GM23338 (cell line): ENCODE measurements around the gene ABR. TPM values are rescaled to one million over a fixed set of nuclear protein-coding genes. Genes with fewer than 3 reads are reported as not detected.
"Not testable (repeated sequence)": the region's sequence is repeated elsewhere in the genome, so short reads cannot be mapped to it uniquely, and the experiment has no call there.

Source experiments
- ATAC-seq: fragments of 200-7000 bp; cut with Tn5 transposase; 3 replicates; pipeline ENCODE4 v1.9.1; 2020
- DNase-seq: peaks from one replicate; pipeline ENCODE4 v3.0.0-alpha.2; 2015; ENCODE audit warnings: low spot score
- H2AFZ ChIP-seq: fragments of 200-600 bp; sonication (generic); 2 replicates; pipeline ENCODE4 v1.8.0; 2016; ENCODE audit warnings: antibody characterized with exemption, mild to moderate bottlenecking, moderate library complexity
- H3F3A ChIP-seq: fragments of 200-600 bp; sonication (generic); replicated peaks from 2 replicates; pipeline ENCODE4 v1.8.0; 2017; ENCODE audit warnings: antibody characterized with exemption, mixed run types, low read depth
- H3K27ac ChIP-seq: fragments of 200-600 bp; sonication (generic); 2 replicates; pipeline ENCODE4 v1.6.1; 2016; ENCODE audit warnings: low read depth
- H3K27me3 ChIP-seq: fragments of 200-600 bp; sonication (generic); 2 replicates; pipeline ENCODE4 v1.8.0; 2016; ENCODE audit warnings: mild to moderate bottlenecking, mixed run types, moderate library complexity; ENCODE audit not compliant: insufficient read depth
- H3K36me3 ChIP-seq: fragments of 200-600 bp; sonication (generic); 2 replicates; pipeline ENCODE4 v1.8.0; 2016; ENCODE audit warnings: mild to moderate bottlenecking; ENCODE audit not compliant: insufficient read depth
- H3K4me1 ChIP-seq: fragments of 200-600 bp; sonication (generic); 2 replicates; pipeline ENCODE4 v1.8.0; 2016; ENCODE audit warnings: mild to moderate bottlenecking, moderate library complexity; ENCODE audit not compliant: insufficient read depth
- H3K4me2 ChIP-seq: fragments of 200-600 bp; sonication (generic); 2 replicates; pipeline ENCODE4 v1.7.1; 2017; ENCODE audit warnings: mixed run types
- H3K4me3 ChIP-seq: fragments of 200-600 bp; sonication (generic); 2 replicates; pipeline ENCODE4 v1.6.1; 2016; ENCODE audit warnings: mixed run types
- H3K79me2 ChIP-seq: fragments of 200-600 bp; sonication (generic); replicated peaks from 2 replicates; pipeline ENCODE4 v1.8.0; 2017; ENCODE audit warnings: mild to moderate bottlenecking; ENCODE audit not compliant: insufficient read depth
- H3K9me2 ChIP-seq: fragments of 200-600 bp; sonication (generic); 2 replicates; pipeline ENCODE4 v1.8.0; 2017; ENCODE audit not compliant: insufficient read depth
- H4K20me1 ChIP-seq: fragments of 200-600 bp; sonication (generic); replicated peaks from 2 replicates; pipeline ENCODE4 v1.8.0; 2017; ENCODE audit warnings: mild to moderate bottlenecking; ENCODE audit not compliant: insufficient read depth
- H3K27ac Mint-ChIP-seq: 2 replicates; pipeline ENCODE4 v1.8.0; 2020; ENCODE audit warnings: inconsistent platforms, mild to moderate bottlenecking, moderate library complexity, mixed read lengths
- H3K27me3 Mint-ChIP-seq: 3 replicates; pipeline ENCODE4 v1.8.0; 2022; ENCODE audit warnings: low read depth, mild to moderate bottlenecking, moderate library complexity, mixed read lengths, inconsistent platforms; ENCODE audit not compliant: insufficient read depth, poor library complexity
- H3K36me3 Mint-ChIP-seq: 3 replicates; pipeline ENCODE4 v1.8.0; 2021; ENCODE audit warnings: low read depth, mild to moderate bottlenecking, inconsistent platforms, moderate library complexity, mixed read lengths
- H3K4me1 Mint-ChIP-seq: 3 replicates; pipeline ENCODE4 v1.8.0; 2020; ENCODE audit warnings: mild to moderate bottlenecking, inconsistent platforms, mixed read lengths
- H3K4me3 Mint-ChIP-seq: 3 replicates; pipeline ENCODE4 v1.8.0; 2021; ENCODE audit warnings: moderate library complexity, mild to moderate bottlenecking, inconsistent platforms, mixed read lengths
- H3K9me3 Mint-ChIP-seq: 3 replicates; pipeline ENCODE4 v1.8.0; 2020; ENCODE audit warnings: moderate library complexity, mild to moderate bottlenecking, inconsistent platforms, mixed read lengths
- CREB1 ChIP-seq: fragments of 250-450 bp; sonication (Bioruptor Pico); IDR thresholded peaks from 2 replicates; pipeline ENCODE4 v1.5.0; 2020; ENCODE audit warnings: low read depth, mild to moderate bottlenecking, moderate library complexity
- ETS1 ChIP-seq: IDR thresholded peaks from 2 replicates; pipeline ENCODE4 v1.6.1; 2016; ENCODE audit warnings: antibody characterized with exemption
- EZH2 ChIP-seq: fragments of 200-600 bp; sonication (generic); IDR thresholded peaks from one replicate; pipeline ENCODE4 v1.8.0; 2017; ENCODE audit warnings: antibody characterized with exemption, mild to moderate bottlenecking, low read depth; ENCODE audit not compliant: unreplicated experiment
- EZH2phosphoT487 ChIP-seq: fragments of 200-600 bp; sonication (generic); IDR thresholded peaks from one replicate; pipeline ENCODE4 v1.8.1; 2018; ENCODE audit warnings: antibody characterized with exemption; ENCODE audit not compliant: unreplicated experiment
- JUNB ChIP-seq: IDR thresholded peaks from one replicate; pipeline ENCODE4 v1.6.1; 2016; ENCODE audit warnings: antibody characterized with exemption; ENCODE audit not compliant: unreplicated experiment
- NANOG ChIP-seq: IDR thresholded peaks from 2 replicates; pipeline ENCODE4 v1.6.1; 2016; ENCODE audit warnings: antibody characterized with exemption, borderline replicate concordance
- STAT1 ChIP-seq: IDR thresholded peaks from one replicate; pipeline ENCODE4 v1.6.1; 2016; ENCODE audit warnings: antibody characterized with exemption; ENCODE audit not compliant: unreplicated experiment
- polyA plus RNA-seq: library from polyadenylated mRNA; unstranded; fragments of >200 nt; fragmentation: Nextera tagmentation; extraction: Ambion mirVana; gene quantifications from 2 replicates; pipeline ENCODE4 v1.2.1, GENCODE V29; 2016
- total RNA-seq: library from RNA; depleted of rRNA; stranded (reverse); fragments of >200 nt; shearing (Covaris generic); gene quantifications from 2 replicates; pipeline ENCODE4 v1.2.3, GENCODE V29; 2014
- TF ChIP-seq, protein P1 (sequence below): IDR thresholded peaks from one replicate; pipeline ENCODE4 v1.6.1; 2018; ENCODE audit warnings: antibody characterized with exemption; ENCODE audit not compliant: unreplicated experiment
- TF ChIP-seq, protein P2 (sequence below), 2 experiments: fragments of 200-600 bp in 1 of 2; sonication (generic) in 1 of 2; conservative IDR thresholded peaks; 2 replicates each; pipeline versions ENCODE4 v1.5.1 to v1.6.1; 2016 to 2017; ENCODE audit warnings: antibody characterized with exemption in 2 of 2, low read depth in 2 of 2, mild to moderate bottlenecking in 2 of 2, moderate library complexity in 1 of 2

ABR gene
- total and polyA plus RNA-seq, 2 experiments from 2014 or later, result 15.0 to 27.7 TPM

GRCh38 chr17:1048516-1049115 is 131.2 kb downstream of the ABR start:
- not testable (repeated sequence) for H3K9me3 Mint-ChIP-seq, H3K4me1 ChIP-seq, H3K4me1 Mint-ChIP-seq, H3K27ac Mint-ChIP-seq, ATAC-seq, H3K79me2 ChIP-seq, H3F3A ChIP-seq, H3K27me3 ChIP-seq, H3K36me3 Mint-ChIP-seq, H3K27ac ChIP-seq, H2AFZ ChIP-seq, H3K4me3 Mint-ChIP-seq, H3K9me2 ChIP-seq, H3K27me3 Mint-ChIP-seq, H3K36me3 ChIP-seq, H3K4me3 ChIP-seq, DNase-seq, H4K20me1 ChIP-seq, H3K4me2 ChIP-seq

GRCh38 chr17:1047879-1048470 is 131.8 kb downstream of the ABR start:
- Histone ChIP-seq H3K27me3 (no peaks in the 10 kb centered on the region), H2AFZ (no peak overlapping the region), H3K9me2 (no peaks in the 10 kb centered on the region), H3K79me2 (no peaks in the 10 kb centered on the region), H3K4me1 (peaks cover 3% of the 10 kb centered on the region; the same call in 1 of the 2 replicates), H3K4me3 (no peak overlapping the region), H3K27ac (no peak overlapping the region), H3F3A (no peaks in the 10 kb centered on the region; the same call in 1 of the 2 replicates), H3K36me3 (no peaks in the 10 kb centered on the region), H3K4me2 (no peak overlapping the region), H4K20me1 (no peaks in the 10 kb centered on the region)
- no peak for DNase-seq
- Mint-ChIP-seq H3K4me3 (no peak overlapping the region), H3K27me3 (peaks cover 7% of the 10 kb centered on the region), H3K4me1 (peaks cover 4% of the 10 kb centered on the region; the same call in 1 of the 3 replicates), H3K9me3 (no peaks in the 10 kb centered on the region), H3K36me3 (no peaks in the 10 kb centered on the region; the same call in 2 of the 3 replicates), H3K27ac (no peak overlapping the region)
- no peak for ATAC-seq
- TF ChIP-seq JUNB, result no peak
- no peak for TF ChIP-seq ETS1
- TF ChIP-seq EZH2phosphoT487, result no peak
- TF ChIP-seq EZH2, result no peak
- TF ChIP-seq NANOG, result no peak
- TF ChIP-seq STAT1, result no peak
- TF ChIP-seq, protein P1, sequence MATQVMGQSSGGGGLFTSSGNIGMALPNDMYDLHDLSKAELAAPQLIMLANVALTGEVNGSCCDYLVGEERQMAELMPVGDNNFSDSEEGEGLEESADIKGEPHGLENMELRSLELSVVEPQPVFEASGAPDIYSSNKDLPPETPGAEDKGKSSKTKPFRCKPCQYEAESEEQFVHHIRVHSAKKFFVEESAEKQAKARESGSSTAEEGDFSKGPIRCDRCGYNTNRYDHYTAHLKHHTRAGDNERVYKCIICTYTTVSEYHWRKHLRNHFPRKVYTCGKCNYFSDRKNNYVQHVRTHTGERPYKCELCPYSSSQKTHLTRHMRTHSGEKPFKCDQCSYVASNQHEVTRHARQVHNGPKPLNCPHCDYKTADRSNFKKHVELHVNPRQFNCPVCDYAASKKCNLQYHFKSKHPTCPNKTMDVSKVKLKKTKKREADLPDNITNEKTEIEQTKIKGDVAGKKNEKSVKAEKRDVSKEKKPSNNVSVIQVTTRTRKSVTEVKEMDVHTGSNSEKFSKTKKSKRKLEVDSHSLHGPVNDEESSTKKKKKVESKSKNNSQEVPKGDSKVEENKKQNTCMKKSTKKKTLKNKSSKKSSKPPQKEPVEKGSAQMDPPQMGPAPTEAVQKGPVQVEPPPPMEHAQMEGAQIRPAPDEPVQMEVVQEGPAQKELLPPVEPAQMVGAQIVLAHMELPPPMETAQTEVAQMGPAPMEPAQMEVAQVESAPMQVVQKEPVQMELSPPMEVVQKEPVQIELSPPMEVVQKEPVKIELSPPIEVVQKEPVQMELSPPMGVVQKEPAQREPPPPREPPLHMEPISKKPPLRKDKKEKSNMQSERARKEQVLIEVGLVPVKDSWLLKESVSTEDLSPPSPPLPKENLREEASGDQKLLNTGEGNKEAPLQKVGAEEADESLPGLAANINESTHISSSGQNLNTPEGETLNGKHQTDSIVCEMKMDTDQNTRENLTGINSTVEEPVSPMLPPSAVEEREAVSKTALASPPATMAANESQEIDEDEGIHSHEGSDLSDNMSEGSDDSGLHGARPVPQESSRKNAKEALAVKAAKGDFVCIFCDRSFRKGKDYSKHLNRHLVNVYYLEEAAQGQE, result no peak
- TF ChIP-seq, protein P2, sequence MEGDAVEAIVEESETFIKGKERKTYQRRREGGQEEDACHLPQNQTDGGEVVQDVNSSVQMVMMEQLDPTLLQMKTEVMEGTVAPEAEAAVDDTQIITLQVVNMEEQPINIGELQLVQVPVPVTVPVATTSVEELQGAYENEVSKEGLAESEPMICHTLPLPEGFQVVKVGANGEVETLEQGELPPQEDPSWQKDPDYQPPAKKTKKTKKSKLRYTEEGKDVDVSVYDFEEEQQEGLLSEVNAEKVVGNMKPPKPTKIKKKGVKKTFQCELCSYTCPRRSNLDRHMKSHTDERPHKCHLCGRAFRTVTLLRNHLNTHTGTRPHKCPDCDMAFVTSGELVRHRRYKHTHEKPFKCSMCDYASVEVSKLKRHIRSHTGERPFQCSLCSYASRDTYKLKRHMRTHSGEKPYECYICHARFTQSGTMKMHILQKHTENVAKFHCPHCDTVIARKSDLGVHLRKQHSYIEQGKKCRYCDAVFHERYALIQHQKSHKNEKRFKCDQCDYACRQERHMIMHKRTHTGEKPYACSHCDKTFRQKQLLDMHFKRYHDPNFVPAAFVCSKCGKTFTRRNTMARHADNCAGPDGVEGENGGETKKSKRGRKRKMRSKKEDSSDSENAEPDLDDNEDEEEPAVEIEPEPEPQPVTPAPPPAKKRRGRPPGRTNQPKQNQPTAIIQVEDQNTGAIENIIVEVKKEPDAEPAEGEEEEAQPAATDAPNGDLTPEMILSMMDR (conservative IDR thresholded peaks at IDR 0.05; ENCODE audit: low read depth in 2 of 2), result no peak
- no peak for TF ChIP-seq CREB1 (CRISPR knock-in tag)
